GM18508 (cell line): Measurements from ENCODE around the gene TAOK1.
"Not testable (repeated sequence)": the region's sequence is repeated elsewhere in the genome, so short reads cannot be mapped to it uniquely, and the experiment has no call there.

Experiments
- ATAC-seq: cut with Tn5 transposase; IDR thresholded peaks from one replicate; pipeline ENCODE4 v1.9.1; 2021; ENCODE audit warnings: moderate number of reproducible peaks; ENCODE audit not compliant: insufficient read depth, unreplicated experiment

The TAOK1 gene

DNA sequence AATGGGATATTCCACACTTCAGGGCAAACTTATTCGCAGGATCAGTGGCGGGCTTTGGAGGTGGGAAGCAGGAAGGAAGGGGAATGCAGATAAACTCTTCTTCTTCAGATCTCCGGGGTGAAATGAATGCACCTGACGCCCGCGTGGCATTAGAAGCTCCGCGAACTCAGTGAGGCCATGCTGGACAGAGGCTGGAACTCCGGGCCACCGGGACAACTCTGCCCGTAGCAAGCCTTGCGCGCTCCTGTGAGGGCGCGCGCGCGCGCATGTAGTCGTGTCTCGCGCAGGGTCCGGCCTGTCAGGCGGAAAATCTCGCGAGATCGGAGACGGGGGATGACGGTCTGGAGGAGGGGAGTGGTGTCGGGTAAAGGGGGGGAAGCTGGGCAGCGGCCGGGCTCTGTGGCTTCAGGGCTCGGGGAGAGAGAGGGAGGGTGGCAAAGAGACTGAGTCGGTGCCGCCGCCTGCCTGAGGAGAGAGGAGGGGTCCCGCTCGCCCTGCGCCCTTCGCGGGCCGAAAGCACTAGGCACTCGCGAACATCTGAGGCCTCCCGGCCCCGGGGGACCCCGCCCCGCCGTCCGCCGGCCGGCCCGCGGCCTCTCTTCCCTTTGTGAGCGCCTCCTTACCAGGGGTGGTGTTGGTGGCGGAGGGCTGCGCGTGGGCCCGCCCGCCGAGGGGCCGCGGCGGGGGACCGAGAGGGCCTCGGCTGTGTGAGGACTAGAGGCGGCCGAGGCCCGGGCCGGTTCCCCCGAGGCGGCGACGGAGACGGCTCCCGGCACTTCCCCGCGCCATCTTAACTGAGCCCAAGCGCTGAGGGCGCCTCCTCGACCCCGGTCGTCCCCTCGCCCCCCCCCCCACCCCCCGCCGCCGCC is at the start of gene TAOK1:
Gene TAOK1, plus strand, starts transcription at position 382 of the 869 bp plus-strand sequence. CDS start 61,186 bp downstream, outside the sequence.
- ATAC-seq: no peak

GRCh38 chr17:29341726-29342125 is 48.4 kb upstream of the TAOK1 start:
- ATAC-seq: no peak

GRCh38 chr17:29342158-29342765 is 47.9 kb upstream of the TAOK1 start:
- no peak for ATAC-seq

DNA sequence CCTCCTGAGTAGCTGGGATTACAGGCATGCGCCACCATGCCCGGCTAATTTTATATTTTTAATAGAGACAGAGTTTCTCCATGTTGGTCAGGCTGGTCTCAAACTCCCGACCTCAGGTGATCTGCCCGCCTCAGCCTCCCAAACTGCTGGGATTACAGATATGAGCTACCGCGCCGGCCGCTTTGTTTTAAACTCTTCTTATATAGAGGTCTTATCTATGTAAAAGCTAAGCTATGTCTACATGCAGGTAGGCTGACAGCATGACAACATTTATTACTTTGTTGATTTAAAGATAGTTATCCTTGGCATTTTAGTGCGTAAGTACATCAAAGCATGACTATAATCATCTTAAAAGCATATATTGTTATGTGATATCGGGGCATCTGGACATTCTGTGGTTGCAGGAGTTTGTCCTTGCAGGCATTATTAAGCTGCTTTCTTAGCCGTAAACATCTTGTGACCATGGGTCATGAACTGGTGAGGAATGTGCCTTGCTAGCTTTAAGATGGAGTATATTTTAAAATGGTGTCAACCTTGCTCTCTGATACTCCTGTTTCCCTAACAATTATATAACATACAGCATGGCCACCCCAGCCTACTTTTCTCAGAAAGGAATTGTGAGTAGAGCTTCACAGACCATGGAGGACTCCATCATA is 45.8 kb upstream of the TAOK1 start:
- no peak for ATAC-seq

DNA sequence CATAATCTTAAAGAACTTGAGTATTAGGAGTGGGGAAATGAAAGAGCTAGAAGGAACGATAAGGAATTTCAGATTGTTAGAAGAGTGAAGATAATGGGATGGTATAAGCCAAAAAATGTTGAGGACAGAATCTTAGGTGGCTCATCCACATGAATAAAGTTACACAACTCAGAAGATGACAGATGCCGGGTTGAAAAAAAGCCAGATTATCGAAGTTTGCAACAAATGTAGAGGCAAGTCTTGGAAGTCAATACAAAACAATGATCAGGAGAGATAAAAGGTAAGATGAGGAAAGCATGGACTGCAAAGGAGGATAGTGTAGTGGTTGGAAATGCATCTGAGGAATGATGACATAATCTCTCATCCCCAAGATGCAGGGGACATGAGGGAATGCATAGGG is 45.1 kb upstream of the TAOK1 start:
- no peak for ATAC-seq

DNA sequence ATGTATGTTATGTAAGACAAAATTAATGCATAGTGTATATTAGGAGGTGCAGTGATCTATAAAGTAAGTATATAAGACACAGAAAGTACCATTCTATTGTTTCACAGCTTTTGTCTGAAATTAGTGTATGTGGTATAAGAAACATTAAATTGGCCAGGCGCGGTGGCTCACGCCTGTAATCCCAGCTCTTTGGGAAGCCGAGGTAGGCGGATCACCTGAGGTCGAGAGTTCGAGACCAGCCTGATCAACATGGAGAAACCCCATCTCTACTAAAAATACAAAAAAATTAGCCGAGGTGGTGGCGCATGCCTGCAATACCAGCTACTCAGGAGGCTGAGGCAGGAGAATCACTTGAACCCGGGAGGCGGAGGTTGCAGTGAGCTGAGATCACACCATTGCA is 44.7 kb upstream of the TAOK1 start:
- not testable (repeated sequence) for ATAC-seq

- ATAC-seq: no peak
Observed at GRCh38 chr17:29346462-29346861, 43.7 kb upstream of the TAOK1 start.

DNA sequence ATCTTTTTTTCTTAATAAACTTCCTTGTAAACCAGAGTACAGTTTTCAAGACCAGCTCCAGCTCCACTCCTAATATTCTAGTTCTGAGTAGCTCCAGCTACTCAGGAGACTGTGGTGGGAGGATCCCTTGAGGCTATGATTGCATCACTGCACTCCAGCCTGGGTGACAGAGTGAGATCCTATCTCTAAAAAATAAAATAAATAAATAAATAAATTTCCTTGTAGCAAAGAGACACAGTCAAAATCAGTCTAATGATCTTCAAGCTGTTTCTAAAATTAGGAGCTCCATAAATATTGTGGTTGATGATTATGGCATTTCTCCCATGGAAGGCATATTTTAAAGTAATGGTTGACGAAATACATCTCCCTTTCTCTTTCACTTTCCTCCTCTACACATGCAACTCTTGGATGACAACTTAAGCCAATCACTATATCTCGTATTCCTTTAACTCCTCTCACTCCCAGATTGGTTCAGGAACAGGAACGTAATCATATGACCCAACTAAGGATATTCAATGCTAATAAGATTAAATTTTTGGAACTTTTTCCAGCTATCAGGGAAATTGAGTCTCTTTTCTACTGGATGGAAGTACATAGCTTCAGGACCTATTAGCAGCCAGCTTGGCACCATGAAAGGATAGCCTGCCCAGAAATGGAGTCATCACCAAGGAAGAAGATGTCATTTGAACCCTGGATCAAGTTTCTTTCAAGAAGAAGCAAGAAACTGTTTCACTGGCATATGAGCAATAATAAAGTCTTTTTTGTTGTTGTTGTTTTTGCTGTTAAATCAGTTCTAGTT is 42.1 kb upstream of the TAOK1 start:
- no peak for ATAC-seq

GRCh38 chr17:29349409-29349808 is 40.8 kb upstream of the TAOK1 start:
- ATAC-seq: no peak

DNA sequence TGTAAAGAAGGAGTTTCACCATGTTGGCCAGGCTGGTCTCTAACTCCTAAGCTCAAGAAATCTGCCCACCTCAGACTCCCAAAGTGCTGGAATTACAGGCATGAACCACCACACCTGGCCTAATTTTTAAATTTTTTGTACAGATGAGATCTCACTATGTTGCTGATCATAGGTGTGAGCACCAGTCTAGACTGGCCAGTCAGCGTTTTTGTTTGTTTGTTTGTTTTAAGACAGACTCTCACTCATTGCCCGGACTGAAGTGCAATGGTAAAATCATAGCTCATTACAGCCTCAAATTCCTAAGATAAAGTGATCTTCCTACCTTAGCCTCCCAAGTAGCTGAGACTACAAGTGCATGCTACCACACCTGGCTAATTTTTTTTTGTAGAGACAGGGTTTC is 38.0 kb upstream of the TAOK1 start:
- ATAC-seq: no peak

- no peak for ATAC-seq
Observed at GRCh38 chr17:29357232-29357631, 32.9 kb upstream of the TAOK1 start.

- ATAC-seq: no peak
Observed at GRCh38 chr17:29357821-29358232, 32.3 kb upstream of the TAOK1 start.

GRCh38 chr17:29358416-29358815 is 31.7 kb upstream of the TAOK1 start:
- ATAC-seq: no peak

DNA sequence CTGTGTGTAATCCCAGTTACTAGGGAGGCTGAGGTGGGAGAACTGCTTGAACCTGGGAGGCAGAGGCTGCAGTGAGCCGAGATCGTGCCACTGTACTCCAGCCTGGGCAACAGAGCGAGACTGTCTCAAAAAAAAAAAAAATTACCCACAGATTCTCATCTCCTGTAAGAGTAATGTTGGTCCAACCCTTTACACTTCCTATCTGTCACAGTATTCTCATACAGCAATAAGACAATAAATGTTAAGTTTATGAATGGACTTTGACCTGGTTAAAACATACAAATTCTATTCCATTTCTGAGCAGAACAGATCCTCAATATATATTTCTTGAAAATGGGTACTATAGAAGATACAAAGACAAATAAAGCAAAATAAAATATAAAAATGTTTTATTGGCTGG is 30.4 kb upstream of the TAOK1 start:
- no peak for ATAC-seq

GRCh38 chr17:29363716-29364115 is 26.4 kb upstream of the TAOK1 start:
- no peak for ATAC-seq

GRCh38 chr17:29364691-29365090 is 25.5 kb upstream of the TAOK1 start:
- ATAC-seq: no peak

GRCh38 chr17:29368161-29368560 is 22.0 kb upstream of the TAOK1 start:
- no peak for ATAC-seq

- ATAC-seq: no peak
Observed at GRCh38 chr17:29368926-29369325, 21.2 kb upstream of the TAOK1 start.

GRCh38 chr17:29369831-29370735 is 20.1 kb upstream of the TAOK1 start:
- no peak for ATAC-seq
